HG02884 (cell line): ENCODE results near the gene PTPRQ.

Experiments
- ATAC-seq: cut with Tn5 transposase; IDR thresholded peaks from one replicate; pipeline ENCODE4 v1.9.1; 2021; ENCODE audit warnings: mild to moderate bottlenecking, moderate library complexity; ENCODE audit not compliant: unreplicated experiment

The PTPRQ gene

GRCh38 chr12:80698847-80699542, 255.0 kb downstream of the PTPRQ start:
- ATAC-seq: no peak

- no peak for ATAC-seq
Measured at GRCh38 chr12:80700327-80700726, 256.3 kb downstream of the PTPRQ start.

GRCh38 chr12:80701388-80701787, 257.4 kb downstream of the PTPRQ start:
- no peak for ATAC-seq

- peak; percentile 71 for ATAC-seq
Measured at GRCh38 chr12:80702889-80703805, 259.1 kb downstream of the PTPRQ start.

- no peak for ATAC-seq
Measured at GRCh38 chr12:80704420-80704819, 260.4 kb downstream of the PTPRQ start.

- no peak for ATAC-seq
Measured at GRCh38 chr12:80707126-80707829, 263.2 kb downstream of the PTPRQ start, which contains the start of gene MYF6. TSS of gene MYF6 (plus strand) at chr12:80707634. CDS start at chr12:80707720, 86 bp downstream.

GRCh38 chr12:80707830-80708258, 263.8 kb downstream of the PTPRQ start:
- ATAC-seq: no peak

GRCh38 chr12:80708259-80708974, 264.4 kb downstream of the PTPRQ start:
- no peak for ATAC-seq

- no peak for ATAC-seq
Measured at GRCh38 chr12:80708975-80709328, 264.9 kb downstream of the PTPRQ start.

- ATAC-seq: peak; percentile 49
Measured at GRCh38 chr12:80709811-80710726, 266.0 kb downstream of the PTPRQ start.

GRCh38 chr12:80710727-80711449, 266.9 kb downstream of the PTPRQ start:
- ATAC-seq: peak; percentile 16

GRCh38 chr12:80711866-80712265, 267.8 kb downstream of the PTPRQ start:
- no peak for ATAC-seq

GRCh38 chr12:80712866-80713265, 268.8 kb downstream of the PTPRQ start:
- no peak for ATAC-seq

GRCh38 chr12:80713419-80713818, 269.4 kb downstream of the PTPRQ start:
- no peak for ATAC-seq

GRCh38 chr12:80714055-80714454, 270.0 kb downstream of the PTPRQ start:
- ATAC-seq: no peak

- ATAC-seq: no peak
Measured at GRCh38 chr12:80714846-80715245, 270.8 kb downstream of the PTPRQ start.

- no peak for ATAC-seq
Measured at GRCh38 chr12:80715713-80716249, 271.7 kb downstream of the PTPRQ start.

GRCh38 chr12:80716696-80717469, 272.8 kb downstream of the PTPRQ start, which contains the start of gene MYF5:
TSS of gene MYF5 (plus strand) at chr12:80716912. CDS start at chr12:80717064, 152 bp downstream.
- ATAC-seq: no peak
